HL-60 (cell line): ENCODE data around the gene SDK1.

ENCODE experiments used
- DNase-seq, 2 experiments: peaks; one replicate each; pipeline ENCODE4 v3.0.0-alpha.2; 2010 to 2020; ENCODE audit warnings: low read depth in 1 of 2, low spot score in 1 of 2
- H3K27ac ChIP-seq: fragments of 250-450 bp; sonication (Bioruptor Pico); replicated peaks from 2 replicates; pipeline ENCODE4 v1.5.1; 2020; ENCODE audit warnings: mild to moderate bottlenecking, moderate library complexity
- H3K27me3 ChIP-seq: fragments of 250-450 bp; sonication (Bioruptor Pico); 2 replicates; pipeline ENCODE4 v1.5.1; 2021; ENCODE audit warnings: mild to moderate bottlenecking, moderate library complexity; ENCODE audit not compliant: insufficient read depth, poor library complexity, severe bottlenecking
- H3K4me3 ChIP-seq: replicated peaks from 2 replicates; pipeline ENCODE4 v1.5.1; 2011; ENCODE audit warnings: mild to moderate bottlenecking, control low read depth, low read length; ENCODE audit not compliant: insufficient read depth
- CTCF ChIP-seq: IDR thresholded peaks from one replicate; pipeline ENCODE4 v1.5.1; 2011; ENCODE audit warnings: low read length, control low read depth, inconsistent platforms; ENCODE audit not compliant: insufficient read depth
- GABPA ChIP-seq: IDR thresholded peaks from 2 replicates; pipeline ENCODE4 v1.6.1; 2012; ENCODE audit warnings: low read depth
- POLR2AphosphoS5 ChIP-seq: IDR thresholded peaks from 2 replicates; pipeline ENCODE4 v1.6.1; 2012; ENCODE audit warnings: low read depth
- REST ChIP-seq: IDR thresholded peaks from 2 replicates; pipeline ENCODE4 v1.6.1; 2012; ENCODE audit warnings: low read depth; ENCODE audit not compliant: insufficient replicate concordance
- SPI1 ChIP-seq: IDR thresholded peaks from 2 replicates; pipeline ENCODE4 v1.6.1; 2012; ENCODE audit warnings: low read depth, mild to moderate bottlenecking, borderline replicate concordance

Gene SDK1

GRCh38 chr7:3266240-3266639 is 34.8 kb upstream of the SDK1 start:
- TF ChIP-seq REST = no peak
- TF ChIP-seq CTCF = no peak
- no peak for TF ChIP-seq GABPA
- no peak for TF ChIP-seq POLR2AphosphoS5
- TF ChIP-seq SPI1 = no peak
- no peak overlapping the region for H3K27ac ChIP-seq
- no peaks in the 10 kb centered on the region for H3K27me3 ChIP-seq
- H3K4me3 ChIP-seq = no peak overlapping the region
- DNase-seq = no peak

GRCh38 chr7:3267966-3268690 is 32.9 kb upstream of the SDK1 start:
- H3K27ac ChIP-seq = no peak overlapping the region
- H3K27me3 ChIP-seq = no peaks in the 10 kb centered on the region
- no peak for DNase-seq
- H3K4me3 ChIP-seq = no peak overlapping the region
- no peak for TF ChIP-seq SPI1
- TF ChIP-seq REST = no peak
- no peak for TF ChIP-seq GABPA

GRCh38 chr7:3270362-3270761 is 30.7 kb upstream of the SDK1 start:
- Histone ChIP-seq H3K27me3 (no peaks in the 10 kb centered on the region), H3K4me3 (no peak overlapping the region), H3K27ac (no peak overlapping the region)
- no peak for DNase-seq
- no peak for TF ChIP-seq SPI1
- TF ChIP-seq GABPA = no peak
- TF ChIP-seq CTCF = no peak
- TF ChIP-seq REST = no peak
- TF ChIP-seq POLR2AphosphoS5 = no peak
